HFF-Myc (cell line): Measurements from ENCODE around the gene DDX39A.

Source experiments
- DNase-seq: peaks from one replicate; pipeline ENCODE4 v3.0.0-alpha.2; 2011; ENCODE audit warnings: low read depth; ENCODE audit errors: extremely low read depth
- H3K4me3 ChIP-seq: replicated peaks from 2 replicates; pipeline ENCODE4 v1.5.1; 2011; ENCODE audit warnings: low read depth, mild to moderate bottlenecking, control low read depth, low read length
- CTCF ChIP-seq: IDR thresholded peaks from 2 replicates; pipeline ENCODE4 v1.5.1; 2012; ENCODE audit warnings: mild to moderate bottlenecking, low read depth, low read length, control low read depth; ENCODE audit errors: missing control alignments

The DDX39A gene

DNA sequence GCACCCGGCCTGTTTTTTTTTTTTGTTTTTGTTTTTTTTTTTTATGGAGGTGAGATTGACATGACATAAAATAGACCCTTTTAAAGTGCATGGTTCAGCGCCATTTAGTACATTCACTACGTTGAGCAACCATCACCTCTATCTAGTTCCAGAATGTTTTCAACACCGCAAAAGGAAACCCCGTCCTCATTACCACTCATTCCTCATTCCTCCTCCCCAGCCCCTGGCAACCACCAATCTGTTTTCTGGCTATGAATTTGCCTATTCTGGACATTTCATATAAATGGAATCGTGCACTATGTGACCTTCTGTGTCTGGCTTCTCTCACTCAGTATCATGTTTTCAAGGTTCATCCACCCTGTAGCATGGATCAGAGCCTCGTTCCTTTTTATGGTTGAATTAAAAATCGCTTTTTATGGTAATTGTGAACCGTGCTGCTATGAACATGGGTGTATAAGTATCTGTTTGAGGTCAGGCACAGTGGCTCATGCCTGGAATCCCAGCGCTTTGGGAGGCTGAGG, 47.8 kb downstream of the DDX39A start:
- TF ChIP-seq CTCF = no peak
- DNase-seq = no peak
- H3K4me3 ChIP-seq = no peak overlapping the region

DNA sequence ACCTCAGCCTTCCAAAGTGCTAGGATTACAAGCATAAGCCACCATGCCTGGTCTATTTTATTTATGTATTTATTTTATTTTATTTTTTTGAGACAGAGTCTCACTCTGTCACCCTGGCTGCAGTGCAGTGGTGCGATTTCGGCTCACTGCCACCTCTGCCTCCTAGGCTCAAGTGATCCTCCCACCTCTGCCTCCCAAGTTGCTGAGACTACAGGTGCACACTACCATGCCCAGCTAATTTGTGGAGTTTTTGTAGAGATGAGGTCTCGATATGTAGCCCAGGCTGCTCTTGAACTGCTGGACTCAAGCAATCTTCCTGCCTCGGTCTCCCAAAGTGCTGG, 48.2 kb downstream of the DDX39A start:
- no peak for DNase-seq
- no peak for TF ChIP-seq CTCF
- H3K4me3 ChIP-seq = no peak overlapping the region

GRCh38 chr19:14370169-14370939, 48.8 kb downstream of the DDX39A start:
- no peak overlapping the region for H3K4me3 ChIP-seq
- DNase-seq = no peak
- TF ChIP-seq CTCF = no peak

DNA sequence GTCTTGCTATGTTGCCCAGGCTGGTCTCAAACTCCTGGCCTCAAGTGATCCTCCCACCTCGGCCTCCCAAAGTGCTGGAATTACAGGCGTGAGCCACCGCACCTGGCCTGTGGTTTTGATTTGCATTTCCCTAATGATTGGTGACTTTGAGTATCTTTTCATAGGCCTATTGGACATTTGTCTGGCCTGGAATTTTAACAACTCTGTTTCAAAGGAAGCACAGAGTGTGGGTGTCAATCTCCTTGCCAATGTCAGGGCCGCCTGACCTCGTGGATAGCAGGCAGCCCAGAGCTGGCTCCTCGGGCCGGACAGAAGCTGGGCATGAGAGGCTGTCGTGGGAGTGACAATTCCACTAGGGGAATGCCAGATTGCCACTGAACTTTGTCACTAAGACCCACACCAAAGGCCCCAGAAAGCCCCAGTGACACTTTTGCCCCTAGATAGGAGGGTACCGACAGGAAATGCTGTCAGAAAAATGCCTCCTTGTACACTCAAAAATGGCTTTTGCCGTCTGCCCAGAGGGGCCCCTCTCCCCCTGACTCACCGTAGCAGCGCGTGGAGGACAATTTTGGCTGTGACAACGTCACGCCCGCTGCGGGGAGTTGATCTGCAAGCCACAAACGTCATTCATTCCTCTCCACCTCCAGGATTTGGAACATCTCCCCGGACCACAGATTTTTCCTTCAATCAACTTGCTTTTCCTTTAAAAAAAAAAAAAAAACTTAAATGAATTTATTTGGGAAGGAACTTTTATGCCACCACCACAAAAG, 49.6 kb downstream of the DDX39A start:
- no peak for DNase-seq
- H3K4me3 ChIP-seq = no peak overlapping the region
- TF ChIP-seq CTCF = no peak

GRCh38 chr19:14368011-14368513, 51.1 kb downstream of the DDX39A start:
- H3K4me3 ChIP-seq = no peak overlapping the region
- no peak for TF ChIP-seq CTCF
- DNase-seq = no peak

- TF ChIP-seq CTCF = no peak
- DNase-seq = no peak
- no peak overlapping the region for H3K4me3 ChIP-seq
Observed at GRCh38 chr19:14367016-14367415, 52.1 kb downstream of the DDX39A start.
